Progenitor cell of endocrine pancreas (in vitro differentiated cells): ENCODE results near the gene CCL19. TPM values are rescaled to one million over a fixed set of nuclear protein-coding genes. Genes with fewer than 3 reads are reported as not detected.

Source experiments
- DNase-seq: peaks from one replicate; pipeline ENCODE4 v3.0.0; 2021; ENCODE audit warnings: low spot score; ENCODE audit not compliant: unreplicated experiment
- H3K27ac Mint-ChIP-seq: 2 replicates; pipeline ENCODE4 v1.8.0; 2021; ENCODE audit warnings: mild to moderate bottlenecking, moderate library complexity, mixed read lengths
- H3K27me3 Mint-ChIP-seq: 2 replicates; pipeline ENCODE4 v1.8.0; 2021; ENCODE audit warnings: mixed read lengths
- H3K36me3 Mint-ChIP-seq: 2 replicates; pipeline ENCODE4 v1.8.0; 2022; ENCODE audit warnings: mixed read lengths; ENCODE audit not compliant: insufficient read depth
- H3K4me1 Mint-ChIP-seq: 2 replicates; pipeline ENCODE4 v1.8.0; 2021; ENCODE audit warnings: low read depth, mixed read lengths
- H3K4me3 Mint-ChIP-seq: 2 replicates; pipeline ENCODE4 v1.8.0; 2021; ENCODE audit warnings: low read depth, mild to moderate bottlenecking, moderate library complexity, mixed read lengths
- H3K9me3 Mint-ChIP-seq: 2 replicates; pipeline ENCODE4 v1.8.0; 2021; ENCODE audit warnings: low read depth, mixed read lengths
- CTCF ChIP-seq: fragments of 200-600 bp; sonication (generic); IDR thresholded peaks from one replicate; pipeline ENCODE4 v1.5.0; 2021; ENCODE audit warnings: antibody characterized with exemption, mild to moderate bottlenecking; ENCODE audit not compliant: unreplicated experiment
- total RNA-seq: library from RNA; stranded (reverse); gene quantifications from 2 replicates; pipeline ENCODE4 v1.2.1, GENCODE V29; 2021

CCL19 gene
- total RNA-seq, 1 donor from 2014 or later, result 0.53 TPM

- Mint-ChIP-seq H3K4me1 (peaks cover 18% of the 10 kb centered on the region), H3K4me3 (no peak overlapping the region), H3K27ac (no peak overlapping the region), H3K27me3 (no peaks in the 10 kb centered on the region), H3K9me3 (no peaks in the 10 kb centered on the region), H3K36me3 (peaks cover 1% of the 10 kb centered on the region)
- TF ChIP-seq CTCF, result no peak
- DNase-seq, result no peak
Observed at GRCh38 chr9:34686732-34687131, 4.3 kb downstream of the CCL19 start.

GRCh38 chr9:34686231-34686630 lies 4.8 kb downstream of the CCL19 start:
- no peak overlapping the region for H3K4me3 Mint-ChIP-seq
- TF ChIP-seq CTCF, result no peak
- no peak overlapping the region for H3K27ac Mint-ChIP-seq
- H3K36me3 Mint-ChIP-seq, result peaks cover 1% of the 10 kb centered on the region
- no peak for DNase-seq
- no peaks in the 10 kb centered on the region for H3K9me3 Mint-ChIP-seq
- peaks cover 18% of the 10 kb centered on the region for H3K4me1 Mint-ChIP-seq
- H3K27me3 Mint-ChIP-seq, result no peaks in the 10 kb centered on the region

GRCh38 chr9:34685591-34685990 lies 5.5 kb downstream of the CCL19 start:
- Mint-ChIP-seq H3K27ac (no peak overlapping the region), H3K36me3 (peaks cover 7% of the 10 kb centered on the region), H3K27me3 (no peaks in the 10 kb centered on the region), H3K9me3 (no peaks in the 10 kb centered on the region), H3K4me3 (no peak overlapping the region), H3K4me1 (peaks cover 18% of the 10 kb centered on the region)
- TF ChIP-seq CTCF, result no peak
- no peak for DNase-seq

GRCh38 chr9:34684816-34685215 lies 6.3 kb downstream of the CCL19 start:
- no peak overlapping the region for H3K27ac Mint-ChIP-seq
- no peaks in the 10 kb centered on the region for H3K9me3 Mint-ChIP-seq
- no peak for DNase-seq
- no peak overlapping the region for H3K4me3 Mint-ChIP-seq
- peaks cover 17% of the 10 kb centered on the region for H3K4me1 Mint-ChIP-seq
- no peak for TF ChIP-seq CTCF
- no peaks in the 10 kb centered on the region for H3K27me3 Mint-ChIP-seq
- peaks cover 7% of the 10 kb centered on the region for H3K36me3 Mint-ChIP-seq

- no peaks in the 10 kb centered on the region for H3K27me3 Mint-ChIP-seq
- no peak for DNase-seq
- no peak overlapping the region for H3K27ac Mint-ChIP-seq
- no peaks in the 10 kb centered on the region for H3K9me3 Mint-ChIP-seq
- H3K4me1 Mint-ChIP-seq, result peaks cover 10% of the 10 kb centered on the region
- no peak for TF ChIP-seq CTCF
- peaks cover 7% of the 10 kb centered on the region for H3K36me3 Mint-ChIP-seq
- no peak overlapping the region for H3K4me3 Mint-ChIP-seq
Observed at GRCh38 chr9:34684145-34684544, 6.9 kb downstream of the CCL19 start.
